ENCODE measurements around the gene KRTAP5-6.

The KRTAP5-6 gene

DNA sequence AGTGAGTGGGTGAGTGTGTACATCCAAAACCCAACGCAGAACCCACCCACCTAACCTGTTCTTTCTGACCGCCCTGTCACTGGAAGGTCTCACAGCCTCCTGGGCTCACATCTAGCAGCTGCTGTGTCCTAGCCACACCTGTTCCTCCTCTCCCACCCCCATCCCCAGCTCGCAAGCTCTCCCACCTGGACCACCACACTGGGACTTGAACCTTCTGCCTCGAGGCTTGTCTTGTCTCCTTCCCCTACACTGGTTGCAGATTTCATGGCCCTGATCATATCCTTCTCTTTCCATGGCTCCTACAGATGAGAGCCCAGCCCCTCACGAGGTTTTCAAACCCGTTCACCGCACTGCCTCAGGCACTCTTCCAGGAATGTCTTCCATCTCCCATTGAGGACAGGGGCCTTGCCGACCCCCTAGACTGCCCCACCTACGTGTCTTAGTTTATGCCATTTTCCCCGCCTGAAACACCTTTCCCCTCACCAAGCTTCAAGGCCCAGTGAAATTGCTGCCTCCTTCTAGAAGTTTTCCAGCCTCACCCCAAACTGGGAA is 46.7 kb downstream of the KRTAP5-6 start:
- DNase-seq (ENCODE audit: low spot score in 2 of 2) = no peak
- in situ Hi-C loops (cut with MboI; ENCODE audit: low sequenced_read_pairs) = no loop called here
- Histone ChIP-seq H3K9me3 (no peaks in the 10 kb centered on the region), H3K36me3 (replicated peaks) (no peaks in the 10 kb centered on the region), H3K4me3 (no peak overlapping the region), H3K27me3 (ENCODE audit: low read depth) (no peaks in the 10 kb centered on the region), H3K4me1 (no peaks in the 10 kb centered on the region)

DNA sequence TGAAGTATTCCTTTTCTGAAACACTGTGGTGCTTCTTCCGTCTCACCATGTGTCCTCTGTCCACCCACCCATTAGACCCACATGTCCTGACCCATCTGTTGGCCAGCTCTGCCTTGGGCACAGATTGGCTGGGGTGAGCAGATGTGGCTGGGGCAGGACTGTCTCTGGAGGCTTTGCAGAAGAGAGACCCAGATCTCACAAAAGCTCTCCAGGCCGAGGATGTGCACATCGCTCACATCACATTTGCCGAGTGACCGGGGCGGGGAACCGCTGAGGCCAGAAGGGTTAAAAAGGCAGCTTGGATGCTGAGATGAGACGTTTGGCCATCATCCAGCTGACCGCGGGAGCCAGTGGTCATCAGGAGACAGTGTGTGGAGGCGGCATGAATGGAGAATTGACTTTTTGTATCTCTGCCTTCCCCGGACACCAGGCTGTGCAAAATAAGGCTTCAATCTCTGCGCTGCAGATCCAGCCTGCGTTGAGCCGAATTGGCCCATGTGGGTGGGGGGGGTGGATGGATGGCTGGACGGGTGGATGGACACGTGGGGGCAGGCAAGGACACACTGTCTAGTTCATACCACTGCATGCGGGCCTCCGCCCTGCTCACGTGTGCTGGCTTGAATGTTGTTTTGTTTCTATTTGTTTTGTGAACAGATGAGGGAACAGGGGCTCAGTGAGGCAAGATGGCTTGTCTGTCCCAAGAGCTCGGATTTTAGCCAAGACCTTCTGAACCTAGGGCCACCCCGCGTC is 47.3 kb downstream of the KRTAP5-6 start:
- no peaks in the 10 kb centered on the region for H3K9me3 ChIP-seq
- DNase-seq (ENCODE audit: low spot score in 2 of 2) = no peak
- no peaks in the 10 kb centered on the region for H3K4me1 ChIP-seq
- H3K4me3 ChIP-seq = no peak overlapping the region
- H3K36me3 ChIP-seq (replicated peaks) = no peaks in the 10 kb centered on the region
- in situ Hi-C loops (cut with MboI; ENCODE audit: low sequenced_read_pairs) = no loop called here
- H3K27me3 ChIP-seq (ENCODE audit: low read depth) = no peaks in the 10 kb centered on the region

DNA sequence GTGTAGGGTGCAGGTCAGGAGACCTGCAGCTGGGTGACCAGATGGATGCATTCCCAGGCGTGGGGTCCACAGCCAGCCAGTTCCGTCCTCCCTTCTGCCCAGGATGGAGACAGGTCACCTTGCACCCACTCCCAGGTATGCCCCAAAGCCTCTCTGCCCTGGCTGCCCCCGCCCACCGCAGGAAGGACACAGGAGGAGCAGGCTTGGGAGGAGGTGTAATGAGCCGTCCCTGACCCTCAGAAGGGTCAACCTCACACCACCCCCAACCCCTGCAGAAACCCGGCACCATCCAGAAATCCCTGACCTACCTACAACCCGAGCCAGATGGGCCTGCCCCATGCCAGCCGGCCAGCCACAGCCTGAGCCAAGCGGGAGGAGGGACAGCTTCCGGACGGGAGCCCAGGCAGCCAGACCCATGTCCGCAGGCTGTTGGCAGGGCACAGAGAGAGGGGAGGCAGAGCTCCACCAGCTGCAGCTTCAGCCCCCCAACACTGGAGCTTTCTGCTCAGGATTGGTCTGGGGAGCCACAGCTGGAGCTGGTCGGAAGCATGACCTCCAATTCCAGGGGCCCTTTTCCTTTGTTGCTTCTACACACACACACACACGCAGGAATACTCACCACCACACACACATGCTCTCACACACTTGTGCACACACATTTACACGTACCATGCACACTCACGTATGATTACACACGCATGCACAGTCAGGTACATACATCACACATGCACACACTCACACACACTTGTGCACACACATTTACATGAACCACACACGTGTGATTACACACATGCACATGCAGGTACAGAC is 48.1 kb downstream of the KRTAP5-6 start:
- in situ Hi-C loops (cut with MboI; ENCODE audit: low sequenced_read_pairs) = no loop called here
- H3K36me3 ChIP-seq (replicated peaks) = no peaks in the 10 kb centered on the region
- no peaks in the 10 kb centered on the region for H3K9me3 ChIP-seq
- no peaks in the 10 kb centered on the region for H3K4me1 ChIP-seq
- no peaks in the 10 kb centered on the region for H3K27me3 ChIP-seq (ENCODE audit: low read depth)
- no peak overlapping the region for H3K4me3 ChIP-seq
- no peak for DNase-seq (ENCODE audit: low spot score in 2 of 2)

DNA sequence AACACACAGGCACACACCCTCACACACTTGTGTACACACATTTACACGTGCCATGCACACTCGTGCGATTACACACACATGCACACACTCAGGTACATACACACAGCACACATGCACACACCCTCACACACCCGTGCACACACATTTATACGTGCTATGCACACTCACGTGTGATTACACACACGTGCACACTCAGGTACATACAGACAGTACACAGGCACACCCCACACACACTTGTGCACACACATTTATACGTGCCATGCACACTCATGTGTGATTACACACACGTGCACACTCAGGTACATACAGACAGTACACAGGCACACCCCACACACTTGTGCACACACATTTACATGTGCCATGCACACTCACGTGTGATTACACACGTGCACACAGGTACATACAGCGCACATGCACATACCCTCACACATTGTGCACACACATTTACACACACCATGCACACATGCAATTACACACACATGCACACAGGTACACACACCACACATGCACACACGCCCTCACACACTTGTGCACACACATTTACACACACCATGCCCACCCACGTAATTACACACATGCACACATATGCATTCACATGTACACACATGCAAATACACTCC is 48.8 kb downstream of the KRTAP5-6 start:
- H3K36me3 ChIP-seq (replicated peaks) = no peaks in the 10 kb centered on the region
- in situ Hi-C loops (cut with MboI; ENCODE audit: low sequenced_read_pairs) = no loop called here
- H3K4me3 ChIP-seq = no peak overlapping the region

DNA sequence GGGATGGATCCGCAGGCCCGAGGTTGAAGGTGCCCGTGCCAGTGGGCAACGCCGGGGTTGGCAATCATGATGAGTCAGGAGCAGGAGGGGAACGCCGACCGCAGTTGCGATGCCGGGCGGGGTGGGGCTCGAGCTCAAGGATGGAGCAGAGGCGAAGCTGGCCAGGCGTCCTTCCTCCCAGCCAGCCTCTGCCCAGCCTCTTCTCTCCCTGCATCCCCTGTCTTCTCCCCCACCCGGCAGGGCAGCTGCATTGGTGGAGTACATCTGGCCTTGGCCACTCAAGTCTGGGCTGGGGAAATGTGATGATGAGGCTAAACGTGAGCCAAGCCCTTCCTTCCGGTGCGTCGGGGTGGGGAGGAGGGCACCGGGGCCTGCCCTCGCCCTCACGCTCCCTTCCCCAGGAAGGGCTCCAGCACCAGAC is 49.5 kb downstream of the KRTAP5-6 start:
- Histone ChIP-seq H3K9me3 (no peaks in the 10 kb centered on the region), H3K4me3 (no peak overlapping the region), H3K36me3 (replicated peaks) (no peaks in the 10 kb centered on the region), H3K27me3 (ENCODE audit: low read depth) (no peaks in the 10 kb centered on the region), H3K4me1 (no peaks in the 10 kb centered on the region)
- in situ Hi-C loops (cut with MboI; ENCODE audit: low sequenced_read_pairs) = no loop called here
- DNase-seq (ENCODE audit: low spot score in 2 of 2) = no peak

More for the DNA sequence above, 48.8 kb downstream of the KRTAP5-6 start:
- no peaks in the 10 kb centered on the region for H3K27me3 ChIP-seq (ENCODE audit: low read depth)
- no peak for DNase-seq (ENCODE audit: low spot score in 2 of 2)
- no peaks in the 10 kb centered on the region for H3K9me3 ChIP-seq
- H3K4me1 ChIP-seq = no peaks in the 10 kb centered on the region

DNA sequence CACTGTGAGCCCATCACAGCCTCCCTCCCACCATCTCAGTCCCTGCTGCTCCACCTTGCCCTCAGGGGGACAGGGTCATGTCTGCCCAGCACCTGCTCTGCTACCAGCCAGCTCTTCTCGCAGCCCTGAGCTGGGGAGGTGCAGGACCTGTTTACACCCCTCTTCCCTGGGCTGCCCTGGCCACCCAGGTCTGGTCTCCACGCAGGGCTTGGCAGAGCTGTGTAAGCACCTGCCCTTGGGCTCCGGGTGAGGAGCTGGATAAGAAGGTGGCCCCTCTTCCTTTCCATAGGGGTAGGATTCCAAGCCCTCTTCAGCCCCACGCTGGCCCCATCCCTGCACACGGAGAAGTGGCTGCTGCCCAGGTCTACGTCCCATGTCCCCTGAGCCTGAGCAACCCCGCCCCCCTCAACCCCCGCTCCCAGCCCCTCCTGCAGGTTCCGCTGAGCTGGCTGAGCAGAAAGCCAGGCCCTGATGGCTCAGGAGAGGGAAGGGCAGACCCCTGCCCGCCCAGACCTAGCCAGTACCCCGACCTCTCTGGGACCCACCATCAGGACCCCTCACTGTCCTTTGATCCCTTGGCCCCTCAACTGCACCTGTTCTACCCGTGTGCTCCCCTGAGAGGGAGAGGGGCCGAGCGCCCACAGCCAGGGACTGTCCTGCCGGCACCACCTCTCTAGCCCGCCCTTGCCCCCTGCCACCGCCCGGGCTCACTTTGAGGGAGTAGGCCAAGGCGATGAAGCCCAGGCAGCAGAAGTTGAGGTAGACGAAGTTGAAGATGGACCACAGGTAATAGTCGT is 50.2 kb downstream of the KRTAP5-6 start:
- in situ Hi-C loops (cut with MboI; ENCODE audit: low sequenced_read_pairs) = no loop called here
- no peak for DNase-seq (ENCODE audit: low spot score in 2 of 2)
- no peaks in the 10 kb centered on the region for H3K4me1 ChIP-seq
- H3K27me3 ChIP-seq (ENCODE audit: low read depth) = no peaks in the 10 kb centered on the region
- no peak overlapping the region for H3K4me3 ChIP-seq
- H3K9me3 ChIP-seq = no peaks in the 10 kb centered on the region
- no peaks in the 10 kb centered on the region for H3K36me3 ChIP-seq (replicated peaks)

Measured in HAP-1 (cell line).